Stimulated activated CD8-positive, alpha-beta memory T cell treated with anti-CD3 and anti-CD28 coated beads, Interleukin-15, amount 100 ng/mL, for 1 hour (primary cell): Measurements from ENCODE around the gene TP63.

ENCODE experiments used
- DNase-seq: peaks from one replicate; pipeline ENCODE4 v3.0.0-alpha.2; 2020; ENCODE audit warnings: low read depth

TP63 gene

DNA sequence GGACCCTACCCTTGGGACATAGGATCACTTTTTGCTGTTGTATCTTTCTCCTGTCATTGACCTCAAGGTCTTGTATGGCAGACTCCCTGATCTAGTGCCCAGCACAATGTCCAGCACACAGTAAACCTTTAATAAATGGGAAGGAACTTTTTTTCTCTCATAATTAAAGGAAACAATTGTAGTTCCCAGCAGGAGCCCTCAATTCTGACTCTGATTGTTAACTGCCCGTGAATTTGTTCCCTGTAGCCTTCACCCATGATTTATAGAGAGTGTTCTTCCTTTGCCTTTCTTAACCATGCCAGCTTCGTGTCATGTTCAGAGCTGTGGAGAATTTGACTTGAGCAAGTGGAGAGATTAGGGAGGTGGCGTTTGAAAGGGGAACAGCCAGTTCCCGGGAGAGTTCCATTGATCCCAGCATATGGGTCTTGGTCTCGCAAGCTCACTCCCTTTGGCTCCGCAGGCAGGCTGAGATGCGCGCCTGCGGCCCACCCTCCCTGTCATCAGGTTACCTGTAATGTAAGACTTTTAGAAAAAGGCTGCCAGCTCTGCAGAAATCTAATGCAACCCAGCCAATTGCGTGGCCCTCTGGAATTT lies 182.6 kb downstream of the TP63 start:
- DNase-seq = no peak

DNA sequence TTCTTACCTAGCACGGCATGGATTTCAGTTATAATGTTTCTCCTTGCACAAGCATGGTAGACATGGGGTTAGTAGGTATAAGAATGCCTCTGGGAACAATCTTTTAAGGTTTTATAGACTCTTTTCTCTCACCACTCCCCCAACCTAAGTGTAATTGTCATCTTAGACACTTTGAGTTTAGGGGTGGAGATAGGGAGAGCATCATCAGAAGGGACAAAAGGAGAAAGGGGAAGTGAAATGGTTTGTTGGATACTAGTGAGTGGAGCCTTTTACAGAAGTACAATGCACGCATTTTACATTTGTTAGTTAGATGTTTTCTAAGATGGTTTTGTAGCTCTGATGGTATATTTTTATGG lies 189.2 kb downstream of the TP63 start:
- no peak for DNase-seq

DNA sequence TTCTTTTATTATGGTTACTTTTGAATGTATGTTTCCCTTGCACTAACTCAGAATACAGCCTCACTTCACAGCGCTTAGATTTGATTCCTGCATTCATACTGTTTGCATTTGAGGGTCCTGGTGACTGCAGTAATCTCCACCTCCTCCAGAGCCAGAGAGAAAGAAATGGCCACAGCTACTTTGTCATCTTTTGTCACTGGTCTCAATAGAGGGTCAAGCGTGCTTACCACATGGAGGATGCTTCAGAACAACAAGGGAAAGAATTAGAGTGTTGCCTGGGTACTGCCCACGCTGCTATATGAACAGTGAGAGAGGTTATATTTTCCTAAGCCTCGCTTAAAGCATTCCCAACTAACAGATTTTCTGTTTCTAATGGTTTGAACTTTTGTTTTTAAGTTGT lies 190.1 kb downstream of the TP63 start:
- no peak for DNase-seq

DNA sequence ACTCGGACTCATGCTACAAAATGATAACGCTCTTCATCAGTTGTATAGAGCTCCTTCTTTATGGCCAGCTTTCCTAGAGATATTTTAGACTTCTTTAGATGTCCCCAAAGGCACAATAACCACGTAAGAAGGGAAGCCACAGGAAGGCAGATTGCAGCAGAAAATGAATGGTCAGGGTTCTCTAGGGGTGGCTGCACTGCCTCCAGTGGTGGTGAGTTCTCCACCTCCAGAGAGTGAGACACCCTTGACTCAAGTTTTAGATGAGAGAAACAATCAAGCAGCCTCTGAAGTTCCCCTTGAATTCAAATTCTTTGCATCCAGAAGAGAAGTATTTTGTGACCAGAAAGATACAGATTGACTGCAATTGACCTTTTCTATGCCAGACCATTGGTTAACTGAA lies 191.5 kb downstream of the TP63 start:
- DNase-seq = no peak

DNA sequence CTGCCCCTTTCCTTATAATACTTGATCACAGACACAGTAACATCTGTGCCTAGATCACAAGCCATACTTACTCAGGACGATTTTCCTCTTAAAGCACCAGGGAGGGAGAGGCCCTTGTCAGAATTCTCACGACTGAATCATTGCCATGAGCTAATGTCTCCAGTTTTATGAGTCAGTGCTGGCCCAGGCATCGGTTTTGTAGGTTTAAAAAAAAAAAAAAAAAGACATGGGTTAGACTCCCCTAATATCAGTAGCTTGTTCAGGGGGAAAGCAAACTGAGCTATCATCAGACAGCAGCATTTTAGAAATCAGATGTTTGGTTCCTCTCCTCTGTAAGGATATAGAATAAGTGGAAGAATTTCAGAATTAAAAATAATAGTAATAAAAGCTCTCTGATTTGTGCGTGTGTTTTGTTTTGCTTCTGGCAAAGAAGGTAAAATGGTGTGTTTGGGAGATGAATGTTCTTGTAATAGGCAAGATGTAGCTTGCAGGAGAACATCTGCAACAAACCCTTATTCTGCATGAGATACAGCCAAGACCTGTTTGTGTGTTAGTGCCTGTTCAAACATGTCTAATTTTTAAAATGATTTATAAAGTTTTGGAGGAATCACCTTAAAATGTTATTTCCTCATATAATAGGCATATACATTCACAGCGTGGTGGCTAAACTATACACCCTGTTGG lies 193.6 kb downstream of the TP63 start:
- DNase-seq = no peak

DNA sequence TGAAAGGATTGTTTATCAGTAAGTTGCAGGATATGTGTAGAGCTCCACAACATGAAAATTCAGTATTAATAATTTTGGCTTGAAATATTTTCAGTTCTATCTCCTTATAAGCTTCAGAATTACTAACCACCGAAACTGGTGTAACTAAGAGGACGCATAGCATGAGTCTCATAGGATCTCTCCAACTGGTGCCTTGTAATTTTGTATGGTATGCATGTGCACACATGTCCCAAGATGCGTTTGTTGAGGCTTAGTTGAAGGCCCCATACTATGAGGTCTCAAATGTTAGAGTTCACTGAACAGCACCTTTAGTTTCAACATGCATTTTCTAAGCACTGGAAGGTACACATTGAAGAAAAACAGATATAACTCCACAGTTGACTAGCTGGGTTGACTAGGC lies 195.4 kb downstream of the TP63 start:
- no peak for DNase-seq

DNA sequence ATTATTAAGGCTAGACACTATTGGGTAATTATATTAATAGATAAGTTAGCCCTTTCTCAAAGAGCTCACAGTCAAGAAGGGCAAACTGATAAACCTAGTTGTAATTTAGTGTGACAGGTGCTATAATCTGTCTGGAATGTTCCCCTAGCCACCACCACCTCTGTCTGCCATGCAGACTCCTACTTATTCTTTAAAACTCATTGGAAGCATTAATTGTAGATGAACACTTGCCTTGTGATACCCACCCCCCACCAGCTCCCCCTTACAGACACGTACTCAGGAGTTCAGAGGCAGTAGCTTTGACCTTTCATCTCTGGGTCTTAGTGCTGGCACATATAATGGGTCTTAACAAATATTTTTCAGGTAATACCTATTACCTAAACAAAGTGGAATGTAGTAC lies 195.9 kb downstream of the TP63 start:
- DNase-seq = no peak

DNA sequence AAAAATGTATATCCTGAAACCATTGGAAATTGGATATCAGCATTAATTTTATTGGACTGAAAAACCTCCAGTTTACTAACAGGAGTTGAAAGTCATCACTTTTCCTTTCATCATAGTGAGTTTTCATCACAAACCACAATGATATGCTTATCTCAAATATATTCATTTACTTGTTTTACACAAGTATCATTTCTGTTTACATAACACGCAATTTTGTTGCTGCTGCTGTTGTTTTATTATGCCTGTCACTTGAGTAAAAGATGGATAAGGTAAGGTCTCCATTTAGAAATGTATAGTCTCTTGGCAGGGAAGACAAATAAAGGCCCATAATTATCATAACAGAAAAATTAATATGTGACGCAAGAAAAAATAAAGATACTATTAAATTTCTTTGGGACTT lies 199.2 kb downstream of the TP63 start:
- no peak for DNase-seq

DNA sequence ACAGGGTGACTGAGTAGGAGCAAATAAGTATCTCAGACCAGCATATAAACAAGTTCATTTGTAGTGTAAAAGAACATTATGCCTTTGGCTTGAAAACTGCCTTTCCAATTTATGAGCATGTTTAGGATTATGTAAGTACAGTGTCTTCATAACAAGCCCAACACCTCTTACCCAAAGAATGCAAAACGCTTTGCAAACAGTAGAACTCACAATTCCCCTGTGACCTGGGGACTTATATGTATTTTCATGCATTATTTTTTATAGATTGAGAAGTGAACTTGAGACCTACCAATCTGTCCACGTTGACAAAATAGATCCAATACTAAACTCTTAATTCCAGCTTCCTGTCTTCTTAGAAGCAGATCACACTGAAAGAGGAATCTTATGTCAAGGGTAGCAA lies 202.1 kb downstream of the TP63 start:
- no peak for DNase-seq

DNA sequence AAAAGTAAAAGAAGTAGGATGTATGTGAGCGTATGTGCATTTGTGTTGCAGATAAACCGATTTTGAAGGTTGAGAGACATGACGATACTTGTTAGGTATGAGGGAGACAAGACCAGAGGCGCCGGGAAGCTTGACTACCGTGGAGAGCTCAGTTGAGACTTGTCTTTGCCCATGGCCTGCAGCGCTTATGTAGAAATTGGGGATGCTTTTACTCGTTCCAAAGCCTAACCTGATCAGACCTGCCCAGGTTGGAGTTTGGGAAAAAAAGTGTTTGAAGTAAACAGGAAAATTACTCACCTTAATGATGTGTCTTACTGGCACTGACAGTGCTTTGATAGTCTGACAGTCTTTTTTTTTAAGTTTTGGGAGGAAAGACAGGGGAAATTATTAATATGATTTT lies 202.8 kb downstream of the TP63 start:
- DNase-seq = no peak

DNA sequence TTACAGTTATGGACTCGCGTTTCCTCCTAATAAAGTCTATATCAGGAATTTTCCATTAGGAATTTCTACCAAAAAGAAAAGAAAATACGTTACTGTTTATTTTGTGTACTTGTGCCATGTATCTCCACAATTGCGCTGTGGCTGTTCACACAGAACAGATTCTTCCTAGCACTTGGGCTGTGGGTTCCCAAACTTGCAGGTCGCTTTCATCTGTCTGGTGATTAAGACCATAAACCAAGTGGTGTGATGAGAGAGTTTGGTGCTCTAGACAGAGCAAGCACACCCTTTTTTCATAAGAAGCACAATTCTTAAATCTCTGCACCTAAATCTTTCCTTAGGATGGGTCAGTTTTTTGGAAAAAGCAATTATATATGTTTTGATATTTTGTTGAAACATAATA lies 203.3 kb downstream of the TP63 start:
- no peak for DNase-seq

DNA sequence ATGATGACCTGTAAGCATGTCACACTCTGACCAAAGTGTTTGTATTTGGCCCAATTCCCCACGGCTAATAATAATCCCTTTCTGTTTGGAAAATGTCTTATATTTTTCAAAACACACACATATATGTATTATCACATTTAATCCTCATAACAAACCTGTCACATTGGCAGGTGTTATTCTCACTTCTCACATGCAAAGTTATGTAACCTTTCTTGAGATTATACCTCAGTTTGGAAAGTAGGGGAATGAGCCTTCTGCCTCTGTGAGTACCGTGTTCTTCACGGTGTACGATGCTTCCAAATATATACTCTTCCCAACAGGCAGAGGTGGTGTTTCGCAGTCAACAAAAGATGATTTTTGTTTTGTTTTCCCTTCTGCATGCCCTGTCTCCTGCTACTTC lies 205.6 kb downstream of the TP63 start:
- DNase-seq = no peak

DNA sequence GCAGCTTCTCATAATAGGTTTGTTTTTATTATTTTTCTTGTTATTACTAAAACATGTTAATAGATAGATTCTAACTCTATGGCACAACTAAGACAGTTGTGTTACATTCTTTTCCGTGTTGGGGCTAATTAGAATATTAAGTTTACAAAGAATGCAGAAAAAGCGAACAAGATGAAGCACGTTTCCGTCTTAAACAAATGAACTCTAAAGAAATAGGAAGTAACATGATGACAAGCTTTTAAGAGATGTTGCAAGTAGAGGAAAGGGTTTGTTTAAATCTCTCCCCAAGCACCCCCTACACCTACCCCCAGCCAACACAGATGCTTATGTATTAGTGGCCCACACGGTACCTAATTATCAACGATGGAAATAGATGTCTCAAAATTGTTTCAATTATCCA lies 207.1 kb downstream of the TP63 start:
- no peak for DNase-seq

DNA sequence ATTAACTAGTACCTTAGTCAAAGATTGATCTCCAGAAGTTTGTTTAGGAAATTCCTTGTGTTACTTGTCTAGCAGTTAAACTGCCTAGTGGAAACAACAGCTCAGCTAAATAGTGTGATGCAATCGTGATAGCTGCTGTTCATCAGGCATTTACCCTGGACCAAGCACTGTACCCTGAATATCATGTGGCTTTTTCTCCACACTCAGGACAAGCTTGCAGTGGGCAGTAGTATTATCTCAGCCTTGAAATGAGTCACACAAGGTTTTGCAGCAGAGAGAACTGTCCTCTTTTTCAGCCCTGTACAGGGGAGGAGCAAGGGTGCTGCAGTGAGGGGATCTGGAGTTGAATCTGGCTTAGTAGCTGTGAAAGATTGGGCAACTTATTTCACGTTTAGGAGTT lies 208.4 kb downstream of the TP63 start:
- no peak for DNase-seq

DNA sequence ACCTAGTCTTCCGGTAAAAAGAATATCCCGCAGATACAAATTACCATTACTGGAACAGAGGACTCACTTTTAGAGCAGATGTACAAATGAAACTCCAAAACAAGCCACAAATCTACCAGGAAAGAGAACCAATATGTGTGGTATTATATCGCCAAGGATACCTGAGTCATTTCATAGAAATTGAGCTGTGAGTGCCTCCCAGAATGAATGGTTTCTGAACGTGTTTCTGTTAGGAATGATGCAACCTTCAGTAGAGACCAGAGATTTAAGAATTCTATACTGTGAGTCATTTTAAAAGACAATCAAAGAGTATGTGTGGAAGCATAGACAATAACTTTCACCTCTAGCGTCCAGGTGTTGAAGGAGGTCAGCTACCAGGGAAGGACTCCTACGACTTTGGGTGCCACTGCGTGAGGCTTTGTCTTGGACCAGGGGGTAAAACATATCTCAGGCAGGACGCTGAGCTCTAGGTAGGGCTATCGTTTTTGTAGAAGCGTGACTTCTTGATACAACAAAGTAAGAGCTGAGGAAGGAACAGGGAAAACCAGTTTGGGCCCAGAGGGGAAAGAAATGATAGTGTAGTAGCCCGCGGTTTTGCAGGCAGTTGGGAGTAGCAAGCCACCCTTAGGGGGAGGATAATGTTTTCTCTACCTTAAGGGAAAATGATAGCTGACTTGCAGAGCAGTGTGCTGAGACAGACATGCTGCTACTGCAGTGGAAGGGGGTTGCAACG lies 210.4 kb downstream of the TP63 start:
- no peak for DNase-seq

DNA sequence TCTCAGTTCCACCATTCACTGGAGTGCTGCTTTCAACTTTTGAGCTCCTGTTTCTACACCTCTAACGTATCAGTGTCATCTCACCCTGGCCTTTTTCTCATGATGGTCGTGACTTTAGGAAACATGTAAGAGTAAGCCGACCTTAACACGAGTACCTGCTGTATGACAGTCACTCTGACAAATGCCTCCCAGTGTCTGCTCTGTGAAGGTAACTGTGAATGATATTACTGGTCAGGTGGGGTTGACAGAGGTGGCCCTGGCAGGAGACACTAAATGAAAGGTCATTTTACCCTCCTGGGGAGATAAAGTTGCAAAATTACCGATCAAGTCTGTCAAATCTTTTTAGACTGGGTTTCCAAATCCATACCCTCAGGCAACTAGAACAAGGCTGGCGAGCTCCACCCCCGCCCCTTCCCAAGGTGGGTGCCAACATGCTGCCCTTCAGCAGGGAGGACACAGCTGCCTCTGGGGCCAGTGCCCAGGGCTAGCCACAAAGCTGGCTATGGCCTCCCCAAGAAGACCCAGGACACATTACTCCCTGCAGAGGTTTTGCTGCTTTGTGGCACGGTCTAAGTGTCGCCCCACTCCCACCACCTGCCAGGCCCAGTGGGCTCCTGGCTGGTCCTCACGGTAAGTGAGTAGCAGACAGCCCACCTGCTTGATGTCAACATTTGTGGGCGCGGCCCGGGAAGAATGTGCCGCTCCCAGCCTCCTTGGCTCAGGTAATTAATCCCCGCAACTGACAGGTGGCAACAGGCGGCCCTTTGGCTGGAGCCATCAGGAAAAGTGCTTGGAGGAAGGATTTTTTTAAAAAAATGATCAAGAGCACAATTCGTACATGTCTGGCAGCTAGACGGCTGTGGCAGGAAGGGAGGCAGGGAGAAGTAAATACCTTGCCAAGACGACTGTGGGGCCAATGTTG lies 211.8 kb downstream of the TP63 start:
- DNase-seq = no peak

DNA sequence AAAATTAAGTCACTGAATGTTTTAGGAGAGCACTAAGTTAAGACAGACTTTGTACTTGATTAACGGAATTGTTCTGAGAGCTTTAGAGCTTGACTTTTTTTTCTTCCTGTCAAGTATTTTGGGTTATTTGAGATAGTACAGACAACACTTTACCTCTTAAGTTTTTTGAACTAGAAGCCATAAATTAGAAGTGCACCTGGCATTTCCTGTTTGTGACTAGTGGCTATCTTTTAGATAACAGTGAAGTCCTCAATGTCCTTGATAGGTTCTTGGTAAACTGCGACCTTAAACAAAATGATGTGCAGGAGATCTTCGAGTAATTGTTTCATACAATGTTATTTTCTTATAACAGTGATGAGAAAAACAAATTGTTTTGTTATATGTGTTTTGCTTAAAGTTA lies 213.9 kb downstream of the TP63 start:
- DNase-seq = no peak

DNA sequence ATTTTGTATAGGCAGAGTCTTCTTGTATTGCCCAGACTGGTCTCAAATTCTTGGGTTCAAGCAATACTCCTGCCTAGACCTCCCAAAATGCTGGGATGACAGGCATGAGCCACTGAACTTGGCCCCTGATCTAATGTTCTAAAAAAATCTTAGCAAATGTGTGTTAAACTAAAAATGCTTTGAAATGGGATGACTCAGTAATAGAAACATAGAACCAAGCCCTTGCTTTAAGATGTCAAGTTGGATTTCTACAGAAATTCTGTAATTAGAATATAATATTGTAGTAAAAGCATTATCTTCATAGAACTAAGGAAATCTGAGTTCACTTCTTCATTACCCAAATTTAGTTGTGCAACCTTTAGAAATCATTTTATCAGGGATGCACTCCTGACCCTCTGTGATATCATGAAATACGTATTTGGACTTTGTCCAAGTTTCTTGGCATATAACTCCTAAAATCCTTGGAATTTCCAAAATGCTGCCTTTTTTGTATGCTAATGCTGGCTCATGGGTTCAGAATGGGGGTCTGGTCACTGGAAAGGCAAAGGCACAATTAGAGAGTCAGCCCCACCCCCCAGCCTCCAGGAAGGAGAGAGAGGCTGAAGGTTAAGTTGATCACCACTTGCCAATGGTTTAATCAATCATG lies 217.3 kb downstream of the TP63 start:
- DNase-seq = no peak

DNA sequence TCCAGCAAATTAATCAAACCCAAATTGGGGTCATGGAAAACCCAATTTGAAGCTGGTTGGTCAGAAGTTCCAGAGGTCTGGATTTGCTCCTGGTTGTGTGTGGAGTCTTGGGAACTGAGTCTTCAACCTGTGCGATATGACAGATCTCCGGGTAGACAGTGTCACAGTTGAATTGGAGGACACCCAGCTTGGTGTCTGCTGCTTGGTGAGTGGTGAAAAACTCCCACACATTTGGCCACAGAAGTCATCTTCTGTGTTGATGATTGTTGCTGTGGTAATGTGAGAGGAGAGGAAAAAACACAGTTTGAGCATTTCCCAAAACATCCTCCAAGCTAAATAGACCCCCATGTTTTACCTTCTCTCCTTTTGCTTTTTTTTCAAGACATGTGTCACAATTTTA lies 218.1 kb downstream of the TP63 start:
- no peak for DNase-seq

DNA sequence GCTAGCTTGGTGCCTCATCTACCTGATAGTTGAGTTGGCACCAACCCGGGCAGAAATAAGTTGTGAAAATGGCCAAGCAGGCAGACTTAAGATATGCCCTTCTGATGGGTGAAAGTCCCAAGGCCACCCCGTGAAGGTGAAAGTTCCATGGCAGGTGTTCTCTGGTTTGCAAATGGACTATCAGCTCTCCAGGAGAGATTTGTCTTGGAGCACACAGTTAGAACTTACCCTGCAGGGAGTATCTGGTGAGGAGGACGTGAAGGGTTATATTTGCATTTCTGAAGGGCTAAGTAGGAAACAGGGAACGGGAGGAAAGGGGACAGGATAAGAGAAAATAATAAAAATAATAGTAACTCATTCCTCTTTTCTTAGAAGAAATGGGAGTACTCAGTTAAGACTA lies 220.5 kb downstream of the TP63 start:
- DNase-seq = no peak

DNA sequence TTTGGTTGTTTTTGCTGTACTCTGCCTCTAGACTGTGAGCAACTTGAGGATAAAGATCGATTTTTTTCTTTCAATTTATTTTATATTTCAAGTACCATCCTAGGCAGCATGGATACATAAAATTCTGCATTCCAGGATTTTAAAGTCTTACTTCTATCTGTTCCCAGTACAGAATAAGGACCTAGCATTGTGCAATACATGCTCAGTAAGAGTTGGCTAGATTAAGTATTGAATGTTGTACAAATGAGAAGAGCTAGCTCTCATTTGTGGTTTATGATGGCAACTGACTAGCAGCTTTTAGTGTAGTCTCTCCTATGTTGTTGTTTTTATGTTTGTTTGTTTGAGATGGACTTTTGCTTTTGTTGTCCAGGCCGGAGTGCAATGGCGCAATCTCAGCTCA lies 222.7 kb downstream of the TP63 start:
- no peak for DNase-seq

DNA sequence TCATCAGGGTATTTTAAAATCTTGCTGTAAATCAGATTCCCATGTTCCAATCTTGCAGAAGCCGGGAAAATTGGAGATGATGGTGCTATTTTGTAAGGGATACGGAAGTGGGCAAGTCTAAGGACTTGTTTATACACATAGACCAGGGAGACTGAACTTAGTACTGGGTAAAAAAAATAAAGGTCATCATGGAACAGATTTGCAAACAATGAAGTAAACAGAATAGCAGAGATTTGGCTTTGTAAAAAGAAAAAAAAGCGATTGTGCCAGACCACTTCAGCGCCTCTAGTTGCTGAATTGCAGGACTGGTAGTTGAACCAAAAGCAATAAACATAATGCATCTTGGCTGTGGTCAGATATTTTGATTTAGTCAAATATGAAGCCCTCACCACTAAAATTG lies 229.1 kb downstream of the TP63 start:
- DNase-seq = no peak
